GM18511 (cell line): ENCODE data around the gene BCKDHB.

Source experiments
- ATAC-seq: cut with Tn5 transposase; IDR thresholded peaks from one replicate; pipeline ENCODE4 v1.9.1; 2021; ENCODE audit warnings: mild to moderate bottlenecking, moderate library complexity; ENCODE audit not compliant: unreplicated experiment

The BCKDHB gene

DNA sequence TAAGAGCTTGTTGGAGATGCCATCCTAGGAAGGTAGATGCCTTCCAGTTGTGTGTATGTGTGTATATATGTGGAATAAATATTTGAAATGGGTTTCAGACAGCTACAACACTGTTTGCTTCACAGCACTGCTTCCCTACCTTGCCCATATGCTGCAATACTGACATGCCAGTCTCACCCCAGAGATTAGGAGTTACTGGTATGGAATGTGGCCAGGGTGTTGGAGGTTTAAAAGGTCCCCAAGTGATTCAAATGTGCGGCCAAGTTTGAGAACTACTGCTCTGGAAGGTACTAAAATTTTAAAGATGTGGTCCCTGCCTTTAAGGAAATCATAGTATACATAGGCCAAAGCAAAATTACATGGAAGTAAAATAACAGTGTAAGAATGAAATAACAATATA, 39.5 kb downstream of the BCKDHB start:
- peak; percentile 4 for ATAC-seq

DNA sequence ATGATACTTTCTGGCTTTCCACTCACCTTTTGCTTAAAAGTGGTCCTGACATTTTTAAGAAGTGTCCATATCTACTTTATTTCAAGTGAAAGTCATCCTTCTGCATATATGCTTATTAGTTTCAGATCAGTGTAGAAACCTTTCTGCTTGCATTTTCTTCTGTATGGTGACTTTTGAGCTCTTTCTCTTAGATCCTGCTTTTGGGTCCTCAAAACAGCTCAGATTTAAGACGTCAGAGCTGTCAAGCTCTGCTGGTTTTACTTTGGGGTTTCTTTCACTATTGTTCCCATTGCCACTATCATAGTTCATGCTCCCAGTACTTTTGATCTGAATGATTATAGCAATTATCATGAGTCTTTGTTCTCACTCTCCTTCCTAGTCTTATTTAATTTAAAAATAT, 41.7 kb downstream of the BCKDHB start:
- ATAC-seq, result peak; percentile 47

DNA sequence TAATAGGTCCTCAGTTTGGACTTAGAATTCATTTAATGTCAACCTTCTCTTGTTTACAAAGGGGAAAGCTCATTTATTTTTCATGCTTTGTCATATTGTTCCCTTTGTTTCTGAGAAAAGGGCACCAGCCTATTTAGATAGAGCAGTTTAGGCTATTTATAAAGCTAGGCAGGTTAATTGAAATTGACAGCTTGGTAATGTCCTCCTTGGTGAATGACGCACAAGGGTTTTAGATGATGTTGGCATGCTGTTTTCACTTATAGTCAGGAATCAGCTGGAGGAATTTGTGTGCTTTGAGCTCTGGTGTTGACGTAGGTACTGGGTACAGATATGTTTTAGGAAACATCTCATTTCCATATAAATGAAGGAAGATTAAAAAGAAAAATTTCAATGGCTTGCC, 45.2 kb downstream of the BCKDHB start:
- ATAC-seq, result no peak

DNA sequence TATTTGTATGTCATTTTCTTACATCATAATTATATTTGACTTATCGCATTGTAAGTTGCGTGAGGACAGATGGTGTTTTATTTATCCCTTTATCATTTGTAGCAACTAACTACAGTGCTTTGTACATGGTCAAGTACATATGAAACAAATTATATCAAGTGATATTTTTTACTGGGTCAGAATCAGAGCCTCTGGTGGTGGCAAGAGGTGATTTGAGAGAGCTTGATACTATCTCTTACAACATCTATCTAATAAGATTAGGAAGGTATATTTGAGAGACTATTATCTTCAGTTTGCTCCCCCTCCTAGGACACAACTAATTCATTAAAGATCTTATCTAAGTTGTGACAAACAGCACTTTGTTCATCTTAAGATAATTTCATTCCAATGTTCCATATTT, 47.7 kb downstream of the BCKDHB start:
- ATAC-seq, result no peak

DNA sequence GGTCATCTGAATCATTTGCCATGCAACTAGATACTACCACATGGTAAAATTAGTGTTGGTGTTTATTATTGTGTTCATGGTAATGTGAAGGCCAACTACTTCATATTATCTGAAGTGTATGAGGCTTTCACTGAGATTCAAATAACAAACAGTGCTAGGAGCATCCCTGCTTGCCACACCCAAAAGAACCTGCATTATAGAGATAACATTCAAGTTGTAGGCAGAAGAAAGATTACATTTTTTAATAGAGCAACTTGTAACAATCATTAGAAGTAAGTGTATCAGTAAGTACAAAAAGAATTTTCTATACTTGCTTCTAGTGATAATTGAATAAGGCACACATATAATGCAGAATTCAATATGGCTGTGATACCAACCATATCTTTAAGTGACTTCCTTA, 49.8 kb downstream of the BCKDHB start:
- ATAC-seq, result no peak

DNA sequence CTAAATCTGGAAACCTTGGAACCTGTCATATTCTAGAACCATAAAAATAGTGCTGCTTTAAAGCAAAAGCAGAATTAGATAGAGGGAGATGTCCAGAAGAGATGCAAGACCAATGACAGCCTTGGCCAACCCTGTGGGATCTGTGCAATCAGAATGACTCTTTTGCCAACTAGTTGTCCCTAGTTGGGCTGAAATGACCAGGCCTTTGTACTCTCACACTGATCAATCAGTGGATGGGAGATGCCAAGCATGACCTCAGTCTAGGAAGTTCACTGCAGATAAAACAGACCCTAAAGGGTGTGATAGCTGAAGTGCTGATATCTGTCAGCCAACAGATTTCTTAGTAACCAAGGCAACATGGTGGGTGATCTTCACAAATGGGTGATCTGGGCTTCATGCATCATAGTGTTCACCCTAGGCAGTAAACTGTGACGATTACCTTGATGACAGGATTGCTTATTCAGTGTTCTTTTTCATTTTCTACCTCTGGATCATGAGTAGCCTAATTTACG, 52.1 kb downstream of the BCKDHB start:
- no peak for ATAC-seq

DNA sequence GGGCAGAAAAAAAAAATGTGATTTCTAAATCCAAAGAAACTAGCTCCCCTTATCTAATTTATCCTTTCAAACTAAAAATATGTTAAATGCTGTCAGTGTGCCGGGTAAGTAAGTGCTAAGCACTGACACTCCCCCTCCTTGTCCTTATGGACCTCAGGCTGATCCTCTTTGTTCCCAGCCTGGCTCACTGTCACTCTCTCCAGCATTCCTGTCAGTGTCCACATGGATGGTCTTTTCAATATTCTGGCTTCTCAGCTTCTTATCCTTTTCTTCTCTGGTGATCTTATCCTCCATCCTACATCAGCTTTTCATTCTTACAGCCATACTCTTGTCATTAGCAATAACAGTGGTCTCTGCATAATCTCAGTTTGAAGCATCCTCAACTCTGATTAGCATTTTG, 55.0 kb downstream of the BCKDHB start:
- ATAC-seq, result no peak

DNA sequence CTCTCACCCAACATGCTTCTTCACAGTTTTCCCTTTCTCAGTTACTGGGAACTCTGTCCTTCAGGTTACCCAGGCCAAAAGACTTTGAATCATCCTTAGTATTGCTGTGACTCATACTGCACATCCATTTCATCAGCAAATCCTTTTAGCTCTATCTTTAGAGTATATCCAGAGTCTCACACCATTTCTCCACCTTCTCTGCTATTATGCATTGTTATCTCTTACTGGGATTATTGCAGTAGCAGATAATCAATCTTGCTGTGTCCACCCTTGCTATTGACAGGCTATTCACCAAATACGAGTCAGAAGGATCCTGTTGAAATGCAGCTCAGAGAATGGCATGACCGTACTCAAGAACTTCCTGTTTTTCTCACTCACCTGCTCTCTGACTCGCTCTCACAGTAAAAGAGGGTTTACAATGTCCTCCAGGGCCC, 57.3 kb downstream of the BCKDHB start:
- ATAC-seq, result peak; percentile 75

DNA sequence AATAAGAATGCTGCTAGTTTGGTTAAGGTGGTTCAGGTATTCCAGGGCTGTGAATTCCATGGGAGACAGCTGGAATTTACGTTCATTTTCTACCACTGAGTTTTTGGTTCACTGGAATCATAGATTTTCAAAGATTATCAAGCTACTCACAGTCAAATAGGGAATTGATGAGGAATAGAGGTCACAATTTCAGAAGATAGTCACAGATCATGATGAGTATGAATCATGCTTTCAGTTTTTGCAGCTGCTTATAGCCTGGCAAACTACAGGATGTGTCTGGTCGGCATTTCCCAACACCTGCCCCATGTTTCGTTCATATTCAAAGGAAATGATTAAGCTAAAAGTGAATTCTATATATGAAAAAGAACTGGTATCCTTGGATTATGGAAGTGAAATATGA, 58.7 kb downstream of the BCKDHB start:
- ATAC-seq, result peak; percentile 95

DNA sequence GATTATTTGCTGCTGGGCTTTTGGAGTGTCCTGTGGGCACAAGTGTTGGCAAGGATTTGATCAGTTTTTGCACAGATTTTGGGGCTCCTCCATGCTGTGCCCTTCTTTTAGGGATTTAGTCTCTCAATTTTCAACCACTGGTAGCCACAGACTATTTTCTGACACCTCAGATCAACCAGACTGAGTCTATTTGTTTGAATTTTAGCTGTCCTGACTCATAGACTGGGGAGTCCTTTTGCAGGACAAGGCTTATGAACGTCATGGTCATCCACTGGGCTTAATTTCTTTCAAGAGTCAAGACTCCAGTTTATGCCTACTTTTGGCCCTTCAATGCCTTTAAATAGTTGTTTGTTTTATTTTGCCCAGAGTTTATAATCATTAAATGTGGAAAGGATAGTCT, 59.3 kb downstream of the BCKDHB start:
- ATAC-seq, result no peak

DNA sequence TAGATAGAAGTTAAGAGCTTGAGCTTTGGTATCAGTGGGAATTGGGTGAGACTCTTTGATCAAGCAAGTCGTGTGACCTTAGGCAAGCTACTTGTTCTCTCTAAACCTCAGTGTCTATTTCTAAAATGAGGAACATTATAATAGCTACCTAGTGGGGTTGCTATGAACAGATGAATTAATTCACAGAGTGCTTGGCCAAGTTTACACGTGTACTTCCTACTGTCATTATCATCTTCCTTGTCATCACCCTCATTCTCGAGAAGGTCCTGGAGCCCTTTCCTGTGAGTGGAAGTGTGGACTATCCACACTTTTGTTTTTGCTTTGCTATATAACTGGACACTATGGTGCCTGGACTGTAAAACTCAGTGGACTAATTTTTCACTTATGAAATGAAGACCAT, 64.0 kb downstream of the BCKDHB start:
- ATAC-seq, result no peak

DNA sequence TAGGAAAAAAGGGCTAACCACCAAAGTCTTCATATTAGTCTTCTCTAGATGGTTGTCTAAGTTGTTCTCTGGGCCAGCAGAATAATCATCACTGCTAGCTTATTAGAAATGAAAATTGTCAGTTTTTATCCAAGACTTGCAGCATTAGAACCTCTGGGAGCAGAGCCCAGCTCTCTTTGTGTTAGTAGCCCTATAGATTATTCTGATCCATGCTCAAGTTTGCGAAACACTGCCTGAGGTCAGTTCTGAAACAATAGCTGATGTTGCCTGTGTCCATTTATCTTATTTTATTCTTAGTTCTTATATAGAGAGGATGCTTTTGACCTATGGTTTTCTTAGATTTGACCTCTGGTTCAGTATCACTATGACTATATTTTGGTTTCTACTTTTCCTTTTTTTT, 66.9 kb downstream of the BCKDHB start:
- ATAC-seq, result no peak

DNA sequence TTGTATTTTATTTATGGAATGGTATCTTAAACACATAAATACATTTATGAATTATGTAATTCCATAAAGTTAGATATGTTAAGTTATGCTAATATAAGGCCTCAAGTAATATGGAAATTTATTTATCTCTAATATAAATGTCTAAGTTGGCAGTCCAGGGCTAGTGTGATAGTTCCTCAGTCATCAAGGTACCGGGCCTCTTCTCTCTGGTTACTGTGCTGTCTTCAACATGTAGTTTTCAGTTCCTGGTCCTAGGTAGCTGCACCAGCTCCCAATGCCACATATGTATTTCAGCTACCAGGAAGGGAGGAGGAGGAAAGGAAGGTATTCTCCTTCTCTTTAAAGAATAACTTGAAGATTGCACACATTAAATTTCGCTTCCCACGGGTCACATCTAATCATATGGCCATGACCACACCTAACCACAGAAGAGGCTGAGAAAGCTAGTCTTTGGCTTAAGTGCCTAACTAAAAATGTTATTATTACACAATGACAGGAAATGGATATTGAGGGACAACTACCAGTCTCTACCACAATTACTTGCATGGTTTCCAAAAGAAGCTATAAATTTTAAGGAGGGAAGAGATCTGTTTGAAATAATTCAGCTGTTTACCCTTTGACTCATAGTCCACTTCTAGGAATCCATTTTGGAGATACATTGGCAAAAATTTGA, 68.6 kb downstream of the BCKDHB start:
- peak; percentile 75 for ATAC-seq

DNA sequence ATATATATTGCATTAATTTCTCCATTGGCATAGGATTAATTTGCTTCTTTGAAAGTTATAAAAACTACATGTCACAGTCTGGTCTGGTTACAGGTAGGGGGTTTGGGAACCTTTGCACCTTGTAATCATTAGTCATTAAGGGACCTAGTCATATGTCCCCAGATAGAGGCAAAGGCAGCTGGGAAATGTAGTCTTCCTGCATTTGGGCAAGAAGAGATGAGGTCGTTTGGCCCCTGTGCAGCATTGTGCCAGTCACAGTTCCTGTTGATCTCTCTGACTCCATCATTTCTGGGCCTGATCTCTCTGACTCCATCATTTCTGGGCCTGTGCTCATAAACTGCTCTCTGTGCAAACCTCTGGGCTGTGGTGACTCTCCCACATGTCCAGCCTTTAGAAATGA, 73.2 kb downstream of the BCKDHB start:
- ATAC-seq, result no peak

DNA sequence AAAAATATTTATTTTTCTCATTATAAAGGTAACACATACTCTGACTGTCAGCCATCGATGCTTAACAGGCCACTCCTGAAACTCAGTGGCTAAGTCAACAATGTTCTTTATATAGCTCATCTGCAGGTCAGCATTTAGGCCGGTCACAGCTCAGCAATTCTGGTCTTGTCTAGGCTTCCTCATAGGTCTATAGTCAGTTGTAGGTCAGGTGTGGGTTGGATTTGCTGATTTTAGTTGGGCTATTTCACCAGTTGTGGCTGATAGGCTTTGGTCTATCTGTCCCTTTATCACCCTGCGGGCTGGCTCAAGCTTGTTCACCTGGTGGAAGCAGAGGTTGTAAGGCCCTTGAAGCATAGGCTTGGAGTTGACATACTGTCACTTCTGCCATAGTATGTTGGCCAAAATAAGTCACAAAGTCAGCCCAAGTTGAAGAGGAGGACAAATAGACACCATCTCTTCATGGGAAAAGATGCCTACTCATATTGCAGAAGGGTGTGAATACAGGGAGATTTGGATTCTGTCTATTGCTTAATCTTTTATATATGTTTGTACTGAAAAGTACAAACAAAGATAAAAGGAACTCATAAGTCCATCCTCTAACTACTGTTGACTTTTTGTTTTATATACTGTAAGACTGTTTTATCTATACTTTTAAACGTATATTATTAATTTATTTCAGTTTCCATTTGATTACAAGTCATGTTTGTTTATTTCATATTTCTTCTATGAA, 75.0 kb downstream of the BCKDHB start:
- peak; percentile 72 for ATAC-seq

DNA sequence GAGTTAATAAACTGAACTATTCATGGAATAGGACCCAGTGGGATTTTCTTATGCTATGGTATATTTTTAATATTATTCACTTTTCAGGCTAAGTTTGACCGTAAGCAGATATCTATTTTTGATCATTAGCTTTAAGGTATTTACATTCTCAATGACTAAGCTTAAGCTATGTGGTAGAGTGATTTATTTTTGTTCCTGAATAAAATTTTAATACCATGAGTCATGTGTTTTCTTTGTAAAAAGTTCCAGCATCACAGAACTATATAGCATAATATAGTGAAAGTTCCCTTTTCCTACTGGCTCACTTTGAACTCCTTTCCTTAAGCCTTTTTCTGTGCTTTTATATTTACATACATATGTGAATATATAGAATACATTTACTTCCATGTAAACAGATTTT, 75.8 kb downstream of the BCKDHB start:
- no peak for ATAC-seq

DNA sequence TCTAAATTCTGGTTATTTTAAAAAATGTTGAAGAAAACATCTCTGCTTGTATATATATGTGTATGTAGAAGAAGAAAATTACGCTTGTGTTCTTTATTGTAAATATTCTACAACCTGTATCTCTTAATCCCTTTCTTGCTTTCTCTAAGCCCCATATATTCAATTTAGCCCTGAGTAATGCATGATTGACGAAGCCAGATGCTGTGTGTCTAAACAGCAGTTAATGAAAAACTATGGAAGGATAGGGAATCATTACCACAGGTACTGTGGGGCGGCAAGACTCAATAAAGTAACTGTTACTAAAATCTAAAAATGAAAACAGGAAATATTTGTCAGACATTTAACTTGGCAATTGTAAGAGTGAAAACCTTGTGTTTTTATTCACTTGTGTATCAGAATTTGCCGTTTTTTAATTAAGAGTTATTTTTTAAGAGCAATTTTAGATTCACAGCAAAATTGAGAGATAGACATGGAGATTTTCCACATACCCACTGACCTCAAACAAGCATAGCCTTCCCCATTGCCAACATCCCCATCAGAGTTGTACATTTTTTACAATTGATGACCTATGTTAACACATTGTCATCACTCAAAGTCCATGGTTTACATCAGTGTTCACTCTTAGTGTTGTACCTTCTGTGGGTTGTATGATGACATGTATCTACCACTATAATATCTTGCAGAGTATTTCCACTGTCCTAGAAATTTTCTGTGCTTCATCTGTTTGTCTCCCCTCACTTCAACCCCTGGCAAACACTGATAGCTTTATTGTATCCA, 76.7 kb downstream of the BCKDHB start:
- no peak for ATAC-seq

DNA sequence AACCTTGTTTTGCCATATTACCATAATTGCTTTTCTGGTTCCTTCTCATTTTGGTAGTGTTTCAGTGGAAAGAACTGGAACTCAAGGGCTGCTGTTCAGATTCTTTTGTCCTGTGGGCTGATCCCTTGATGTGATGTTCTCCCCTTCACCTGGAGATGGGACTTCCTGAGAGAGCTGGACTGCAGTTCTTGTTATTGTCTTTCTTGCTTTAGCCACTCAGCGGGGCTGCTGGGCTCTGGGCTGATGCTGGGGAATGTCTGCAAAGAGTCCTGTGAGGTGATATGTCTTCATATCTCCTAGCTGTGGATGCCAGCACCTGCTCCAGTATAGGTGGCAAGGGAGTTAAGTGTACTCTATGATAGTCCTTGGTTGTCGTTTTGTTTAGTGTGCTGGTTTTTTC, 79.0 kb downstream of the BCKDHB start:
- ATAC-seq, result no peak

DNA sequence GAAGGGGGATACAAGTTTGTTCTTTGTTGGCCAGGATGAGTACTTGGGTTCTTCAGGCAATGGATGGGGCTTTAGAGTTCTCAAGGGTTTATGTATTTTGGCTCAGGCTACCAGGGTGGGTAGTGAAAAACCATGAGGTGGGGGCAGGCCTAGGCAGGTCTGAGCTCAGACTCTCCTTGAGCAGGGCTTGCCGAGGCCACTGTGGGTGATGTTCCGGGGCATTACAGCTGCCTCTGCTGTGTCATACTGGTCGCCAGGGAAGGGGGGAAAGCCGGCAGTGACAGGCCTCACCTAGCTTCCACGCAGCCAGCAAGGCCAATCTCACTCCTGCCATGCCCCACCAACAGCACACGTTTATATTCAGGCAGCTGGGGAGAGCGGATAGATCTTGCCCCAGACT, 79.6 kb downstream of the BCKDHB start:
- ATAC-seq, result no peak

DNA sequence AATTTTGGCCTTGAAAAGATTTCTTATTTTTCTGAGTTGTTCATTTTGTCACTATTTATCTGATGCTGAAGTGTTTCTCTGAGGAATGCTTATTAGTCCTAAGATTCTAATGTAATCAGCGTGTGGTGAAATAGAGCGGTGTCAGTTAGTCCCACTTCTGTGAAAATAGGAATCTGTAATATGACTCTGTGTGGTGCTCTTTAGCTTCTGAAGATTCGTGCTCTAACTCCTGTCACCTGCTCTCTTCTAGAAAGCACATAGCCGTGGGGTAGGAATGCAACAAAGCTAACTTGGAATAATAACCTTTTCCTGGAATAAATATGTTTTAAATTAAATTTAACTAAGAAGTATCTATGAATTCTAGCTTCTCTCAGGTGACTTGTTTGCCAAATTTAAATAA, 90.4 kb downstream of the BCKDHB start:
- ATAC-seq, result no peak

DNA sequence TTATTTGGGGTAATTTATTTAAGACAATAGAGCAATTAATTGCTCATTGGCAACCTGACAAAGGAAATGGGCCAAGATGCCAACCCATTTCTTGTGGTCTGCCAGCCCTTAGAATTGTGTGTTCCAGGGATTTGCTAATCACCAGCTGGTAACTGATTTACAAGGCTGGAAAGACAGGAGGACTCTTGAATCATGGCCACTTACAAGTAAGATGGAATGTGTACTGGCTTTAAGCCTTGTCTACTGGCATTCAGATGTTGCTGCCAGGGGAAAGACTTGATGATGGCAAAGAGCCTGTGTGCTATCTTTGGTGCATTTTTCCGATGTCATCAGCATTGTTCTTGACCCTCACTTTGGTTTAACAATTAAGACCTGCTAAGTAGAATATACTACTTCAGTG, 91.0 kb downstream of the BCKDHB start:
- no peak for ATAC-seq

DNA sequence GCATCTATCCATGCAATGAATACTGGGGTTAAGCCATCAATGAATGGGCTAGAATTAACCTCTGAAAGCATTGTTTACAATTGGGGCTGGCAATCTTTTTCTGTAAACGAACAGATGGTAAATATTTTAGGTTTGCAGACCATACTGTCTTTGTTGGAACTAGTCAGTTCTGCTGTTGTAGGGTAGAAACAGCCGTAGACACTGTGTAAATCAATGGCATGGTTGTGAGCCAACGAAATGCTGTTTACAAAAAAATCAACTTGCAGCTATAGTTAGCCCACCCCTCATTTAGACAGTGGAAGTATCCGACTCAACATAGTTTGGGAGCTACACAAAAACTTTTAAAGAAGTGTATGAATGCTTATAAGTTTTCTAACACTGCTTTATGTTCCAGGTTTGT, 91.5 kb downstream of the BCKDHB start:
- no peak for ATAC-seq
